ENCODE data around the gene BCL2L12.

Gene BCL2L12

DNA sequence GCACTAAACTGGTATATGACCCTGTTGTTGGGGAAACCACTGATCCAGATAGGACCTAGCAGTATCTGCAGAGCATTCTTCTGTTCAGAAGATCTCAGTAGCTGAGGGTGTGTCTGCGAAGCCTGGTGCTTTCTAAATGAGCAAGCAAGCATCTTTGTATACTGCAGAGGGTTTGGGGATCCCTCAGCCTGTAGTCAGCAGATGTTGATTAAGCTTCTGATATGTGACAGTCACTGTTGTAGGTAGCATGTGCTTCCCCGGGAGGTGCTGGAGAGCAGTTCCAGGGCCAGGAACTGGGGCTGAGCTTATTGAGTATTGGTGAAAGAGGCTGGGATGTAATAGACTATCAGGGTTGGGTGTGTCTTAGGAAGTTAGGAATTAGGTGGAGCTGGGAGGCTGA is 22.3 kb upstream of the BCL2L12 start:
- DNase-seq = no peak

DNA sequence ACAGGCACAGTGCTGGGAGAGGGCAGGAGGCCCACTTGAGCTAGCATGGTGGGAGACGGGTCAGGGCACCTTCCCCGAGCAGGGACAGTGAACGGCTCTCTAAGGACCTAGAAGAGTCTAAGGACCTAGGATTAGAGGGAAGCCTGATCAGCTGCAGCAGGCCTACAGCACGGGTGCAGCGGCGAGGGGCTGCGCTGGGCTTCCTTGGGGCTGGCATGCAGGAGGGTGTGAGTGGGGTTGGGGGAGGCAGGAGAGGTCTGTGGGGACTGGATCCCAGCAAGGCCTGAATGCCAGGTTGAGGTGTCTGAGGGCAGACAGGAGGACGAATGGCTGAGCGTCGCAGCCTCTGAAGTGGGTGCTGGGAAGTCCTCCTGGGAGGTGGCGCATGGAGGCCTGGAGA is 20.1 kb upstream of the BCL2L12 start:
- DNase-seq = no peak

DNA sequence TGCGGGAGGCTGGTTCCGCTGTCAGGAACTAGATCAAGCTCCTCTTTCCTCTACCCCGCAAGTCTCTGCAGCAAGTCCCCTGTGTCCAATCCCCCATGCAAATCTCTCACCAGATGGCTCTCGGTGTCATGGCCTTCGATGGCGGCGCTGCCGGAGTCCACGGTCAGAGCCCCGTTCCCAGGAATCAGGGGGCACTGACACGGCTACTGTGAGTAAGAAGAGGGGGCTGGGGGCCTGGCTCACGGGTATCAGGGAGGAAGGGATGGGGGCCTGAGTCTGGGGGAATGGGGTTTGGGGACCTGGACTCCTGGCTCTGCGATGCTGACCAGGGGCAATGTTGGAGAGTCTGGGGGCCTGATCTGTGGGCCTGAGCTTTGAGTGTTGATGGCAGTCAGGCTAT is 19.7 kb upstream of the BCL2L12 start:
- no peak for DNase-seq

DNA sequence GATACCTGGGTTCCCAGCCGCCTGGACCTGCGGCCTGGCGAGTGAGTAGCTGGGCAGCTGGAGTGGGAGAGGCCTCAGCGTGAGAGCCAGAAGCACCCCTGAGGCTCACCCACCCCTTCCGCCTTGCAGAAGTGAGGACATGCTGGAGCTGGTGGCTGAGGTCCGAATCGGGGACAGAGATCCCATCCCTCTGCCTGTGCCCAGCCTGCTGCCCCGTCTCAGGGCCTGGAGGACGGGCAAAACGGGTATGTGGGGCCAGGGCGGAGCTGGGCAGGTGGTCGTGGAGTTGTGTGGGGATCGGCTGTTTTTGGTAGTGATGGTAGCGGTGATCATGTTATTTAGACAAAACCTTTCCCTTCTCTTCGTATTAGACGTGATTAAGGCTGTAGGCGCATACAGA is 19.1 kb upstream of the BCL2L12 start:
- DNase-seq = no peak

GRCh38 chr19:49651029-49651819 is 14.5 kb upstream of the BCL2L12 start:
- no peak for DNase-seq

- no peak for DNase-seq
Observed at GRCh38 chr19:49651820-49652550, 13.7 kb upstream of the BCL2L12 start.

DNA sequence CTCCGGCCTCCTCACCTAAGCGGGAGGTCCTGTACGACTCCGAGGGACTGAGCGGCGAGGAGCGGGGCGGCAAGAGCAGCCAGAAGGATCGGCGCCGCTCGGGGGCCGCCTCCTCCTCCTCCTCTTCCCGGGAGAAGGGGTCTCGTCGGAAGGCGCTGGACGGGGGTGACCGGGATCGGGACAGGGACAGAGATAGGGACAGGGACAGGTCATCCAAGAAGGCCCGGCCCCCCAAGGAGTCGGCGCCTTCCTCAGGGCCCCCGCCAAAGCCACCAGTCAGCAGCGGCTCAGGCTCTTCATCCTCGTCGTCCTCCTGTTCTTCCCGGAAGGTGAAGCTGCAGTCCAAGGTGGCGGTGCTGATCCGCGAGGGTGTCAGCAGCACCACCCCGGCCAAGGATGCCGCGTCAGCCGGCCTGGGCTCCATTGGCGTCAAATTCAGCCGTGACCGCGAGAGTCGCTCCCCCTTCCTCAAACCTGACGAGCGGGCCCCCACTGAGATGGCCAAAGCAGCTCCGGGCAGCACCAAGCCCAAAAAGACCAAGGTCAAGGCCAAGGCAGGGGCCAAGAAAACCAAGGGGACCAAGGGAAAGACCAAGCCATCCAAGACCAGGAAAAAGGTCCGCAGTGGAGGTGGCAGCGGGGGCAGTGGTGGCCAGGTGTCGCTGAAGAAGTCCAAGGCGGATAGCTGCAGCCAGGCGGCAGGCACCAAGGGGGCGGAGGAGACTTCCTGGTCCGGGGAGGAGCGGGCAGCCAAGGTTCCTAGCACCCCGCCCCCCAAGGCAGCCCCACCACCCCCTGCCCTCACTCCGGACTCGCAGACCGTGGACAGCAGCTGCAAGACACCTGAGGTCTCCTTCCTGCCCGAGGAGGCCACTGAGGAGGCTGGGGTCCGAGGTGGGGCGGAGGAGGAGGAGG is 12.9 kb upstream of the BCL2L12 start:
- no peak for DNase-seq

DNA sequence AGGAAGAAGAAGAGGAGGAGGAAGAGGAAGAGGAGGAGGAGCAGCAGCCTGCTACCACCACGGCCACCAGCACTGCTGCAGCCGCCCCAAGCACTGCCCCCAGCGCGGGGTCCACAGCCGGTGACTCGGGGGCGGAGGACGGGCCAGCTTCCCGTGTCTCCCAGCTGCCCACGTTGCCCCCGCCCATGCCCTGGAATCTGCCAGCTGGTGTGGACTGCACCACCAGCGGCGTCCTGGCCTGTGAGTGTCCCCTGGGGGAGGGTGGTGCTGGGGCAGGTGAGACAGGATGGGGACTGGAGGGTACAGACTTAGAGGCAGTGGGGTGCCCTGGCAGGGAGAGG is 12.3 kb upstream of the BCL2L12 start:
- no peak for DNase-seq

GRCh38 chr19:49654581-49654980 is 11.2 kb upstream of the BCL2L12 start:
- no peak for DNase-seq

DNA sequence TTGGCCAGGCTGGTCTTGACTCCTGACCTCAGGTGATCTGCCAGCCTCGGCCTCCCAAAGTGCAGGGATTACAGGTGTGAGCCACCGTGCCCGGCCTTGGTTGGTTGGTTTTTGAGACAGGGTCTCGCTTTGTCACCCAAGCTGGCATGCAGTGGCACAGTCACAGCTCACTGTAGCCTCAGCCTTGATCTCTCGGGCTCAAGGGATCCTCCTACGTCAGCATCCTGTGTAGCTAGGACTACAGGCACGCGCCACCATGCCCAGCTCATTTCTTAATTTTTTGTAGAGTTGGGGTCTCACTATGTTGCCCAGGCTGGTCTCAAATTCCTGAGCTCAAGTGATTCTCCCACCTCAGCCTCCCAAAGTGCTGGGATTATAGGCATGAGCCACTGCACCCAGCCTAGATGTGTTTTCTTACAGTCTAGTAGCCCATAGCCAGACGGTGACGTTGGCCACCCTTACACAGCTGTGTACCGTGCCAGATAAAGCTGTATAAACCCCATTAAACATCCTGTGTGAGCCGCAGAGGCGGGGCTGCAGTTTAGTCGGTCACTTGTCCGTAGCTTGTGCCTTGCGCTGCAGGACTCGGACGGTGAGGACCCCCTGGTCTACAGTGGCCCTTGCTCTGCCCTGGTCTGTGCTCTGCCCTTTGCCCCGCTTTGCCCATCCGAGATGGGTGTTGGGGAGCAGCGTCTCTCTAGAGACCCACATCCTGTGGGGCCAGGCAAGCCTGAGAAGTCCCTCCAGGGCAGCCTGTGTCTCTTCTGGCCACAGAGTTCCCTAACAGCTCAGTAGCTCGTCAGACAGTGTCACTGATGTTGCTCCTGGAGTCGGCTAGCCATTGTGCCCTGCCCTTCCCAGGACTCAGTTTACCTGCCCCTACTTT is 9.9 kb upstream of the BCL2L12 start:
- no peak for DNase-seq

GRCh38 chr19:49656456-49657109 is 9.2 kb upstream of the BCL2L12 start:
- DNase-seq = no peak

DNA sequence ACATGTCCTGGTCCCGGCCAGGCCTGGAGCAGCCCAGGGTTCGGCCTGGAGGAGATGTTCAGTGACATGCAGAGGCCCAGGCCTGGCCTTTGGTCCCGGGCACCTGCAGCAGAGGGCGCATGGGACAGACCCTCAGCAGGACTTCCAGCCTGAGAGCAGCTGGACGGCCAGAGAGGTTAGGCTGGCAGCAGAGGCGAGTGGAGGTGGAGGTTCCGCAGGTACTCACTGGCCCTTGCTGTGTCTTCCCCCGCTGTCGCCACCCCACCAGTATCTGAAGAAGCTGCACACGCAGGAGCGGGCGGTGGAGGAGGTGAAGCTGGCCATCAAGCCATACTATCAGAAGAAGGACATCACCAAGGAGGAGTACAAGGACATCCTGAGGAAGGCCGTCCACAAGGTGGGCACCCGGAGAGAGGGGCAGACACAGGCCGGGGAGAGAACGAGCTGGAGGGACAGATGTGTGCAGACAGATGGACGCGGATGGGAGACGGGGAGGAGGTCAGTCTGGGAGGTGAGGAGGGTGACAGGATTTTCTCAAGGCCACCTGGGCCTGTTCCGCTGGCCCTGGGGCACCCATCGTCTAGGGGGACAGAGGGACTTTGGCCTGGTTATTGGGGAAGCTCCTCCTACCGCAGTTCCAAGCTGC is 8.1 kb upstream of the BCL2L12 start:
- DNase-seq = no peak

- DNase-seq = no peak
Observed at GRCh38 chr19:49658139-49658517, 7.6 kb upstream of the BCL2L12 start.

DNA sequence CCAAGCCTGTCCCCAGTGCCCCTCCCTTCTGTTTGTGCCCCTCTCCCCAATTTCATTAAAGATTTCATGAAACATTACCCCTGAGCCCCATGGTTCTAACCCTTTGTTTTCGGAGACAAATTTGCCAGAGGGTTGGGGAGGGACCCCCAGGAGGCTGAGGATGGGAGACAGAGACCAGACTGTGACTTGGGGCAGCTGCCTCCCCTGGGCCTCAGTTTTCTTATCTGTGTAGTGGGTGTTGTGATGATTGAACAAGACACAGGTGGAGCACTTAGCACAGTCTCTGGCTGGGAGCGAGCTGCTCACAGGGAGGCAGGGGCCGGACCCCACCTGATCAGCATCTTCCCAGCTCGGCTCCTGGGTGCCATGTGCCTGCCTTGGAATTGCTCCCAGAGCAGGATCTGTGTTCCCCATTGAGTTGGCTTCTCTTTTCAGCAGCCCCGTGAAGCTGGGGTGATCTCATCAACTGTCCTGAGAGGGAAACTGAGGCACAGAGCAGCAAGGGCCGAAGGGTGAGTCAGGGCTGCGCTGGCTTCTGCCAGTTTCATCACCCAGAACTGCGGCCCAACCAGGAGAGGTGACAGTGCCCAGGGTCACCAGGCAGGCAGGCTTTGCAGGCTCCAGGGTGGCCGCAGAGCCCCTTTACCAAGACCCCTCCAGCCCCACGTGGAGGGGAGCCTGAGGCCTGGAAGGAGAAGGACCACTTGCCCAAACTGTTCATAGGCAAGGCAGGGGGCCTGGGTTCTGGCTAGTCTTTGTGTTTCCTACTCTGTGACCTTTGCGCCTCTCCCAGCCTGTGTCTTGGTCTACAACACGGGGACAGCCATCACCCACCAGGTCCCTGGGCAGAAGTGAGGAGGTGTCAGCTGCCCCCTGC is 6.9 kb upstream of the BCL2L12 start:
- no peak for DNase-seq

DNA sequence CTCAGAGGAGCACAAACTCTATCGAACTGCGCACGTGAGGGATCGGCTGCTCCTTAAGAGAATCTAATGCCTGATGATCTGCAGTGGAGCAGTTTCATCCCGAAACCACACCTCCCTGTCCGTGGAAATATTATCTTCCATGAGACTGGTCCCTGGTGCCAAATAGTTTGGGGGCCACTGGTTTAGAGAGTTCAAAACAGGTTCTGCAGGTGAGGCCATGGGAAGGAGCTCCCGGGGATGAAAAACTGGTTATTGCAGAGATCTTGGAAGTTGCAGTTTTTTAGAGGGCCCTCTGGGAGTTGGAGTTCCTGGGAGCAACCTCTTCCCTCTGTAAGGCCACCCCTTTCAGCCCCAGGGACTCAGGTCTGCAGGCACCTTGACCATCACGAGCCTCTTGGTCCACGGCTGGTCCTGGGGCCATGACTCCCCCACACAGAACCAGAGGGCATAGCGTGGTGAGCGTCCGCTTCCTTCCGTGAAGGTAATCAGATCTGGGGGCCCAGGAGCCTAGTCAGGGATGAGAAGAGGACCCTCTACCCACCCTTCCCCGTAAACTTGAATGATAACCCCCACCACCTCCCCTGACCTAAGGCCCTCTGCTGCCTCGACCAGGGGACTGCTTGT is 5.3 kb upstream of the BCL2L12 start:
- DNase-seq = no peak

GRCh38 chr19:49662011-49662410 is 3.7 kb upstream of the BCL2L12 start:
- no peak for DNase-seq

DNA sequence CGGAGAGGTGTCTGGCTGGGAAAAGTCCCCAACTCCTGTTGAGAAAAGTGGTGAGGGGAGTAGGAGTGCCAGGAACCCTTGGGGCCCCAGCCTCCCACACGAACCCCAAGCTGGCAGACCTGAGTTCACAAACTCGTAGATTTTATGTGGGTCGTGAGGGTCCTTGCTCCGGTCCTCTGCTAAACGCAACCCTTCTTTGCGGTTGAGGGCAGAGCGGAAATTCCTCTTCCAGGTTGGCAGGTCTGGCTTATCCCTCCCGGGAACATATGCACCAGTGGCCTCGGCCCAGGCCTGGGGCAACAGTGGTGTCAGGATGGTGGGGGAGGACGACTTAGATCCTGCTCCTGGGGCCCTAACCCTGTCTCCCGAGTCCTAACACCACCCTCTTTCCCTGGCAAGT is 2.5 kb upstream of the BCL2L12 start:
- no peak for DNase-seq

DNA sequence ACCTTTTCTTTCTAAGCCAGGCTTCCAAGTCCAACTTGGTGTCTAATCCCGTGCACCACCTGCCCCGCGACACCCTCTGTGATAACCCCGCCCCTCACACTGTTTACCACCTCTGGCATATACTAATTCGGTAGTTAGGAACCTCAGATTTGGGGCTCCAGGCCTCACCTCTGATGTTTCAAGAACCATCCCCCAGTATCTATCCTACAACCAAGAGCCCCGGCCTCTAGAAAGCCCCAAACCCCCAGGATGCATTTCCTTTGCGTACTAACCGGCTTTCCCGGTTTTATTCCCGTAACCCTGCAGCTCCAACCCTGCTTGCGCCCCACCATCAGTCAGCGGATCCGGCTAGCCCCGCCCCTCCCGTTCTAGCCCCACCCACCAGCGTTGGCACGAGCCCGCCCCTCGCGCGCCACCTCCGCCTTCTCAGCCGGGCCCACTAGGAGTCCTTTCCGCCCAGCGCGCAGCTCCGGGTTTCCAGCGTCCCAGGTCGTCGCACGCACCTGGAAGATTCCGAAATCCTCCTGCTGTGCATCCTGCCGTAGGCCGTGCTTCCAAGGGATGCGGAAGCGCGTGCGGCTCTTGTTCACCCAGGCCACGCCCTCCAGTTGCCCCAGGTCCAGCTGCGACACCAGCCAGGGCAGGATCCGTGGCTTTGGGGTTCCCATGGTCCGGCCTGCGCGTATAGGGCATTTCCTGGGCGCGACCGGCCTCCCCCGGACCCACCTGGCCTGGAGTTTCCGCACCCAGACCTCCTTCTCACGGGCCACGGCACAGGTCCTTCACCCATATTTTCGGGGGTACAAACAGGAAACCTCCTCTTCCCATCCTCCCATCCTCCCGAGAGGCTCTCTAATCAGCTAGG is 1.3 kb upstream of the BCL2L12 start:
- peak; percentile 85 for DNase-seq

- DNase-seq = no peak
Observed at GRCh38 chr19:49665036-49665350, 740 bp upstream of the BCL2L12 start.

All from 8988T (cell line).